MM.1S (cell line): Measurements from ENCODE around the gene RGS16.

Source experiments
- CTCF ChIP-seq: fragments of 300-600 bp; sonication (generic); IDR thresholded peaks from 2 replicates; pipeline ENCODE4 v1.5.1; 2016; ENCODE audit warnings: antibody characterized with exemption, low read length, mixed read lengths
- EZH2 ChIP-seq: fragments of 300-600 bp; sonication (generic); optimal IDR thresholded peaks from 2 replicates; pipeline ENCODE3; 2017; ENCODE audit warnings: low read depth, mild to moderate bottlenecking, antibody characterized with exemption, low read length, mixed read lengths

- TF ChIP-seq CTCF (no peak), EZH2 (no peak)
Measured at GRCh38 chr1:182598296-182598695, 5.9 kb downstream of the RGS16 start.
